Activated CD4-positive, alpha-beta T cell treated with anti-CD3 and anti-CD28 coated beads, Interleukin-2, amount 50 U/mL, for 48 hours (primary cell): Measurements from ENCODE around the gene TEDC2.
"Not testable (repeated sequence)": the region's sequence is repeated elsewhere in the genome, so short reads cannot be mapped to it uniquely, and the experiment has no call there.

Source experiments
- DNase-seq, 2 experiments: peaks; one replicate each; pipeline ENCODE4 v3.0.0-alpha.2; 2020

TEDC2 gene

DNA sequence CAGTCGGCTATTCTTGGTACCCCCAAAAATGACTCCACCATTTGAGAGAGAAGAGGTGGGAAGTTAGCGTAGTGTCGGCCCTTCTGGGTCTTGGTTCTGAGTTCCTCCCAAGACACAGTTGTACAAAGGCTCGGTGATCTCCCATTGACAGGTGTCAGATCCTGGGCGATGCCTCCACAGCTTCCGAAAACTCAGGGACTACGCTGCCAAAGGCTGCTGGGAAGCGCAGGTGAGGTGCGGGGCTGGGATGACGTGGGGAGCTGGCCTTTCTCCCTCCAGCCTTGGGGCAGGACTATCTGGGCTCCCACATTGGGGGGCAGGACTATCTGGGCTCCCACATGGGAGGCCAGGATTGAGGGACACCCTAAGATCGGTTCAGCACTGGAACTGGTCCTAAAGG lies 20.3 kb upstream of the TEDC2 start:
- DNase-seq: no peak

DNA sequence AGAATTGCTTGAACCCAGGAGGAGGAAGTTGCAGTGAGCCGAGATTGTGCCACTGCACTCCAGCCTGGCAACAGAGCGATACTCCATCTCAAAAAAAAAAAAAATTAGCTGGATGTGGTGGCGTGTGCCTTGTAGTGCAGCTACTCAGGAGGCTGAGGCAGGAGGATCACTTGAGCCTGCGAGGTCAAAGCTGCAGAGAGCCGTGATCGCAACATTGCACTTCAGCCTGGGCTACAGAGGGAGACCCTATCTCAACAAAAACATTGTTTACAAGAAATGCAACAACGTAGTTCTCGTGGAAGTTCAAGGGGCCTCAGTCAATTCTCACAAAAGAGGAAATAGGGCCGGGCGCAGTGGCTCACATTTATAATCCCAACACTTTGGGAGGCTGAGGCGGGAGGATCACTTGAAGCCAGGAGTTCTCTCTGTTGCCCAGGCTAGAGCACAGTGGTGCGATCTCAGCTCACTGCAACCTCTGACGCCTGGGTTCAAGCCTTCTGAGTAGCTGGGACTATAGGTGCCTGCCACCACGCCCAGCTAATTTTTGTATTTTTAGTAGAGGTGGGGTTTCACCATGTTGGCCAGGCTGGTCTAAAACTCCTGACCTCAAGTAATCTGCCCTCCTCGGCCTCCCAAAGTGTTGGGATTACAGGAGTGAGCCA lies 18.6 kb upstream of the TEDC2 start:
- not testable (repeated sequence) for DNase-seq

DNA sequence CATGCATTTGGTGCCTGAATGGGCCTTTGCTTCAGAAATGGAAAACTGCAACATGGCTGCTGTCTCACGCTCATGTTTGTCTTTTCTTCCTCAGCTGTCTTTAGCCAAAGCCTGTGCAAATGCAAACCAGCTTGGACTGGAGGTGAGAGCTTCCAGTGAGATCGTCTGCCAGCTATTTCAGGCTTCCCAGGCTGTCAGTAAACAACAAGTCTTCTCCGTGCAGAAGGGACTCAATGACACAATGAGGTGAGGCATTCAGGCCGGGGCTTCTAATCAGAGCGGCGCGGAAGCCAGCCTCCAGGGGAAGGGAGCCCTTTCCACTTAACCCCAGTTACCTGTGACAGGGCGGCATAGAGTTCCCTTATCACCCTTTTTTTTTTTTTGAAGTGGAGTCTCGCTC lies 16.4 kb upstream of the TEDC2 start:
- no peak for DNase-seq

DNA sequence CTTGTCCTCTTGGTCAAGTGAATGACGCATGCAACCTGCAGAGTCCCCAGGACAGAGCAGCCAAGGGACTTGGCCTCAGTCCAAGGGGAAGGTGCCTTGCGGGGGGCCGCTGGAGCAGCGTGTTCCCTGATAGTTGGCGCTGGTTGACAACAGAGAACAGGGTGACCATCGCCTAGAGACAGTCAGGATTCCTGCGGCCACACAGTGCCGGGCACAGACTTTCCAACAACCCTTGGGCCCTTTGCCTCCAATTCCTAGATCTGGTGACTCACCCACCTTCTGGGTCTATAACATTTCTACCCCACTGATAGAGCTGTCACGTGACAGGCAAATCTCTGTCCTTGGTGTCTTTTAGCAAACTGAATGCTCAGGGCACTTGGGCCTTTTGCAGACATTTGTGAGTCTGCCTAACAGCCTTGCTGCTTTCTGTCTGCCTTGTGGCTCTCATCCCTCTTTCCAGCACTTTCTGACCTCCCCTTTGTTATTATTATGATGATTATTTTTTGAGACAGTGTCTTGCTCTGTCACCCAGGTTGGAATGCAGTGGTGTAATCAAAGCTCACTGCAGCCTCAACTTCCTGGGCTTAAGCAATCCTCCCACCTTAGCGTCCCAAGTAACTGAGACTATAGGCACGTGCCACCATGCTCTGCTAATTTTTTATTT lies 11.9 kb upstream of the TEDC2 start:
- DNase-seq: no peak

DNA sequence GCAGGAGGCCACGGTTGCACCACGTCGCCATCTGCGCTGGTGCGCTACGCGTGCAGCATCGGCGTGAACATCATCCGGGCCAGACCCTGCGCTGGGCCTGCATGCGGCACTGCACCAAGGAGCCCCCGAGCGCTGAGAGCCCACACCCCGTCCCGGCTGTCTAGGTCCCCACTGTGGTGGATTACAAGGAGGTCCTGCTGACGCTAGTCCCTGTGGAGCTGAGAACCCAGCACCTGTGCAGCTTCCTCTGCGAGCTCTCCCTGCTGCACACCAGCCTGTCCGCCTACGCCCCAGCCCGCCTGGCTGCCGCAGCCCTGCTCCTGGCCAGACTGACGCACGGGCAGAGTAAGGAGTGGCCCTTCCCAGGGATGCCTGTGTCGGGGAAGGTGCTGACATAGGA lies 10.8 kb upstream of the TEDC2 start:
- no peak for DNase-seq

DNA sequence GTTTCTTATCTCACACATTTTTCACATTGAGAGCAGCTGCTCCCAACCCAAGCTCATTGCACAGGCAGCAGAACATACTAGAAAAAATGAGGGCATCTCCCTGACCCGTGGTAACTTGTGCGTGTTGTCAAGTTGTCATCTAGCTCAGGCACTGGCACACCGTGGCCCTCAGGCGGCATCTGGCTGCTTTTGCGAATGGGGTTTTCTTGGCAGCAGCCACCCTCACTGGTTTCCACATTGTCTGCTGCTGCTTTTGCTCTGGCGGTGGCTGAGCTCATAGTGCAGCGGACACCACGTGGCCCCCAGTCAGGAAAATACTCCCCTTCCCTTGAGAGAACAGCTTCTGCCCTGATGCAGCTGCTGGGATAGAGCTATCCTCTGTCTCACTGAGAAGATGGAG lies 9.4 kb upstream of the TEDC2 start:
- DNase-seq: no peak

DNA sequence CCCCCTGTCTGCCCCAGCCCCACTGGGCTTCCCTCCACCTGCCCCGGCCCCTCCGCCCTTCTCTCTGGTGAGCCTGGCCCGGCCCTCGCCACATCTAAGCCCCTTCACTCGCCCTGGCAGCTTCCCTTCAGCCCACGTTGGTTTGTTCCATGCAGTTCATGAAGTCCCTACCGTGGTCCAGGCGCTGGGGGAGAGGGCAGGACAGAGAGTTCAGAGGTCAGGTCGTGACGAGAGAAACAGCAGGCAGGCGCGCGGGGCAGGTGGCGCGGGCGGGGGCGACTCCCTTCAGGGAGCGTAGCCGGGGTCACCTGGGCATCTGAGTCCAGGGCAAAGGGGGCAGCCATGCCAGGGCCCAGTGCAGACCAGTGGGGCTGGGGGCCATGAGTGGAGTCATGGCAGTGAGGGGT lies 8.9 kb upstream of the TEDC2 start:
- no peak for DNase-seq

DNA sequence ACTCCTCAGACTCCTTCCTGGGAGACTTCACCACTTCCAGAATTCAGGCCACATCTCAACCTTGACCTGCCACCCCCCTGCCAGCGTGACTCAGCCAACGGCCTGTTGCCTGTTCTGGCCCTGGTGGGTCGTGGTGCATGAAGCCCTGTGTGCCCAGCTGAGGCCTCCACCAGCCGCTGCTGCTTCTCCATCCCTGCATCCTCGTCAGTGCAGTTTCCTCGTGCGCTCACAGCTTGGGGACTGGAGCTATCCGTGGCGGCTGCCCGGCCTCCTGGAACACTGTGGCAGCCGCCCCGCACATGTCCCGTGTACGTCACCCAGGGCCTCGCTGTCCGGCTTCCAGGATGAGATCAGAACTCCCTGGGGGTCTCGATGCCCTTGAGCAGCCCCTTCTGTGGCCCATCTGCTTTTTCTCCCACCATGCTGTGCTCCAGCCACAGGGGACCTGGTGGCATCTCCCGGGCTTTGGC lies 8.0 kb upstream of the TEDC2 start:
- DNase-seq: no peak

DNA sequence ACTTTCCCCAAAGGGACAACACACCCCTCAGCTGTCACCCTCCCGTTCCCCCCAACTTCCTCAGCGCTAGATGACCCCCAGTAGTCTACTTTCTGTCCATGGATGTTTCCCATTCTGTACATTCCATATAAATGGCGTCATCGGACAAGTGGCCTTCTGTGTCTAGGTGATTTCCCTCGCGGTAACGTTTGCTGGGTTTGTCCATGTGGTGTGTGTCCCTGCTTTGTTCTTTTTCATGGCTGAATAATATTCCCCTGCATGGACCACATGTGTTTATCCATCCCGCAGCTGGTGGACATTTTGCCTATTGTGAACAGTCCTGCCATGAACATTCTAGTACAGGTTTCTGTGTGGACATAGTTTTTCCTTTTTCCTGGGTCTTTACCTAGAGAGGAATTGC lies 7.3 kb upstream of the TEDC2 start:
- no peak for DNase-seq

DNA sequence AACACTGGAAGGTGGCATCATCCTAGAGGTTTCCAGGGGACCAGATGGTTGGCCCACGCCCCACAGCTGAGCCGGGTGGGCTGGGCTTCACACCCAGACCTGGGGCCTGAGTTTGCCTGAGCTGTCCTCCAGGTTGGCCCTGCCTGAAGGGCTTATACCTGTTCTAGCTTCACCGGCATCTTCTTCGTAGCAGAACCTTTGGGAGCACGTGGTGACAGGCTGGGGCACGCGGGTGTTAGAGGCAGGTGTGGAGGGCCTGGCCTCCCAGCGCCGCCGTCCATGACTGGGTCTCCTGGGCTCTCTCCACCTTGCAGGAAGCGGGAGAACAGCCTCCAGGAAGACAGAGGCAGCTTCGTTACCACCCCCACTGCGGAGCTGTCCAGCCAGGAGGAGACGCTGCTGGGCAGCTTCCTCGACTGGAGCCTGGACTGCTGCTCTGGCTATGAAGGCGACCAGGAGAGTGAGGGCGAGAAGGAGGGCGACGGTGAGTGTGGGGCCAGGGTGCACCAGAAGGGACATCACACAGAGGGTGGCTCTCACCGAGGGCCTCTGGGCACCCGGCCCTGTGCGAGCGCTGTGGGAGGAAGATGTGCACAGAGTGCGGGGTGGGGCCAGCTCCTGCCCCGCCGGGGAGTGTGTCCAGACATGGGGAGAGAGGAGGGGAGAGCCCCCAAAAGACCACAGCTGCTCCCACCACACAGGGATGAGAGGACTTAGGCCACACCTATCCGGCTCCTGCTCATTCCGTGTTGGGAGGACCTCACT lies 4.6 kb upstream of the TEDC2 start:
- no peak for DNase-seq

DNA sequence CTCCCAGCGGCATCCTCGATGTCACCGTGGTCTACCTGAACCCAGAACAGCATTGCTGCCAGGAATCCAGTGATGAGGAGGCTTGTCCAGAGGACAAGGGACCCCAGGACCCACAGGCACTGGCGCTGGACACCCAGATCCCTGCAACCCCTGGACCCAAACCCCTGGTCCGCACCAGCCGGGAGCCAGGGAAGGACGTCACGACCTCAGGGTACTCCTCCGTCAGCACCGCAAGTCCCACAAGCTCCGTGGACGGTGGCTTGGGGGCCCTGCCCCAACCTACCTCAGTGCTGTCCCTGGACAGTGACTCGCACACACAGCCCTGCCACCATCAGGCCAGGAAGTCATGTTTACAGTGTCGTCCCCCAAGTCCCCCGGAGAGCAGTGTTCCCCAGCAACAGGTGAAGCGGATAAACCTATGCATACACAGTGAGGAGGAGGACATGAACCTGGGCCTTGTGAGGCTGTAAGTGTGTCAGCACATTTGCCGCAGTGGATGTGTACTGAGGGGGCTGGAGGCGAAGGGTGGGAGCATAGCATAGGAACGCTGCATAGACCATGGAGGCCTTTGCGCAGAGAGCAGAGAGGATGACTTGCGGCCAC lies 3.3 kb upstream of the TEDC2 start:
- no peak for DNase-seq

DNA sequence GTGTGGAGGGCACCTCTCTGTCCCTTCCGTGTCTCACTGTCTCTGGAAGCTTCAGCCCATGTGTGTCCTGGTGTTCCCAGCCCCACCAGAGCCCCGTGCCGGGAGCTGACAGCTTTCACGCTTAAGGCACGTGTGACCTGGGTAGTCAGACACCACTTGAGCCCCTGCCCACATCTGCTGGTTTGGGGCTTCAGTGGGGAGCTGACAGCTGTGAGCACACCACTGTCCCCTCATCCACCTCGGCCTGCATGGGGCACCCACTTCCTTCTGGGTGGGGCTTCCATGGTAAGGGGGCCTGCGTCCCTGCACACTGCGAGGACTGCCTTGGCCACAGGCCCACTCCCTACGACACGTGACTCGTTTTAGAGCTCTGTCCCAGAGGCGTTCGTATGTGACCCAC lies 2.6 kb upstream of the TEDC2 start:
- no peak for DNase-seq

DNA sequence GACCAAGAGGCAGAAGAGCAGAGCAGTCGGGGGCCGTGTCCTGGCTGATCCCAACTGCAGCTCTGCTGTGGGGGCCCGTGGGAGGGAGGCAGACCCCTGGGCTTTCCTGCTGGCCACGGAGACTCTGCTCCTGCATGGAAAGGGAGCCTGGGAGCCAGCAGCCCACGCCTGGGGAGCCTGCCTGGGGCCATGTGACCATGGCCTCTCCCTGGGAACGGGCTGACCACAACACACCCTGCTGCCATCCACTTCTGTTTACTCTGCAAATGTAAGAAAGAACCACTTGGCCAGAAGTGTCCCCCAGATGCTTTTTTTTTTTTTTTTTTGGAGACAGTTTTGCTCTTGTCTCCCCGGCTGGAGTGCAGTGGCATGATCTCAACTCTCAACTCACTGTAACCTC lies 2.0 kb upstream of the TEDC2 start:
- no peak for DNase-seq

DNA sequence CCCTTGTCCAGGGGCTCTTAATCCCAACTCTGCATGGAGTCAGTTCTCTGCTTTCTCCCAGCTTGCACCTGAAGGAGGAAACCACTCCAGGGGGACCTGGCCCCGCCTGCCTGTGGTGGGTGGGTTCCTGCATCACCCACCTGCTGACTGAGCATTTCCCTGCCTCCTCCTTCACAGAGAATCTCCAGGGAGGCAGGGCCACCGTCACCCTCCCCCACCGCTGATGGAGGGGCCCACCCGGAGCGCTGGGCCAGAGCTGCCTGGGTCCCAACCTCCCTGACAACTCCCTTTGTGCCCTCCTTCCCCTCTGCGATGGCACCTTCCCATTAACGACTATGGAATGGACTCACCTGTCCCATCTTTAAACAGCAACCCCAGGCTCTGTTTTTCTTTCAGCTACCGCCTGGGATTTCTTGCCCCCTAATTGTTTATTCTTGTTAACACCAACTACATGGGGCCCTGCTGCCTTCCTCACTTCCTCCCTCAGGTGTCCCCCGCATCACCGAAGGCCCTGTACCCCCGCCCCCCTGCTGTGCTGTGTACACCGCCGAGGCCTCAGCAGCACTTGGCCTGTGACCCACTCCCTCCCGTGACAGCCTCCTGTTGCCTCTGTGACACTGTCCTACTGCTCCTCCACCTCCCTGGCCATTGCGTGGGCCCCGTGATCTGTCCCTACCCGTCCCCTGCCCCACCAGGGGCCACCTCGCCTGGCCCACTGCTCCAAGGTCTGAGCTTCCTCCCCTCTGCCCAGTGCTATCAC lies 842 bp upstream of the TEDC2 start:
- DNase-seq: no peak

DNA sequence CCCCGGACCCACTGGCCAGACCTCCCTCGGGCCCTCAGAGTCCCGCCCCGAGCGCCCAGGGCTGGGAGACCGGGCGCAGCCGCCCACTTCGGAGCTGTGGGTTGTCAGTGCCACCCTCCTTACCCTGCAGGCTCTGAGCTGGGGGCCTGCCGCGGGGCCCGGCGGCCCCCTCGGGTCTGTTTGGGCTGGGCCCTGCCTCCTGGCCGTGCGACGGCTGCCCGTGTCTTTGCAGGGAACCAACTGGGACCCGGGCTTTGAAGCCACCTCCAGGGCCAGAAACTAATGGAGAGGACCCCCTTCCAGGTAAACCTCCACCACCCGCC lies 443 bp downstream of the TEDC2 start:
- no peak for DNase-seq

DNA sequence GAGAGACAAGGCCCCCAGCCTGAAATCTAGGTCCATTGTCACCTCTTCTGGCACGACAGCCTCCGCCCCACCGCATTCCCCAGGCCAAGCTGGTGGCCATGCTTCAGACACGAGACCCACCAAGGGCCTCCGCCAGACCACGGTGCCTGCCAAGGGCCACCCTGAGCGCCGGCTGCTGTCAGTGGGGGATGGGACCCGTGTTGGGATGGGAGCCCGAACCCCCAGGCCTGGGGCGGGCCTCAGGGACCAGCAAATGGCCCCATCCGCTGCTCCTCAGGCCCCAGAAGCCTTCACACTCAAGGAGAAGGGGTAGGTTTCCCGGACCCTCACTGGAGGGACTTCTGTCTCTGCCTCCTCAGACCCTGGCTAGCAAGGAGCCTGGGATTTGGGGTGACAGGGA lies 1.0 kb downstream of the TEDC2 start:
- no peak for DNase-seq

DNA sequence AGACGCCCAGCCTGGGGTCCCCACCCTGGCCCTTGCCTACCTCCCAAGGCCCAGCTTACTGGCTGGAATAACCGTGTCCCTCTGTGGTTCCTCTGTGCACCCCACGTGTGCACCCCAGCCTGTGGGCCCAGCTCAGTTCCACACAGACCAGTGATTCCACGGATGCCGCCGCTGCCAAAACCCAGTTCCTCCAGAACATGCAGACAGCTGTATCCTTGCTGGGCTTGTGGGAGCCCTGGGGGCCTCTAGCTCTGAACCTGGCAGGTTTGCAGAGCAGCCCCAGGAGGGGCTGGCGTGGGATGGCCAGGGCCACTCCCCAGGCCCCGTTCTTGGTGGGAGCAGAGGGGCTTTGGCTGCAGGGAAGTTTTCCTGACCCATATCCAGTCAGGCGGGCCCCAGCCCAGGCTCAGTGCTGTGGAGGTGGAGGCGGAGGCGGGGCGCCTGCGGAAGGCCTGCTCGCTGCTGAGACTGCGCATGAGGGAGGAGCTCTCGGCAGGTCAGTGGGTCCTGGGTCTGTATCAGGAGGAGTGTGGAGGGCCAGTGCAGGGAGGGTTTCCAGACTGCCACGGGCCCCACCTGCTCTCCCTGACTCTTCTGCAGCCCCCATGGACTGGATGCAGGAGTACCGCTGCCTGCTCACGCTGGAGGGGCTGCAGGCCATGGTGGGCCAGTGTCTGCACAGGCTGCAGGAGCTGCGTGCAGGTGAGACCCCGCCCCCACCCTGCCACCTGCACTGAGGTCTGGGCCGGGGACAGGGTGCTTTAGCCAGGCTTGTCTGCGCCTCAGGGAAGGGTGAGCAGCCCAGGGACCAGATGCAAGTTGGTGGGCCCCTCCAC lies 2.3 kb downstream of the TEDC2 start:
- DNase-seq: no peak

DNA sequence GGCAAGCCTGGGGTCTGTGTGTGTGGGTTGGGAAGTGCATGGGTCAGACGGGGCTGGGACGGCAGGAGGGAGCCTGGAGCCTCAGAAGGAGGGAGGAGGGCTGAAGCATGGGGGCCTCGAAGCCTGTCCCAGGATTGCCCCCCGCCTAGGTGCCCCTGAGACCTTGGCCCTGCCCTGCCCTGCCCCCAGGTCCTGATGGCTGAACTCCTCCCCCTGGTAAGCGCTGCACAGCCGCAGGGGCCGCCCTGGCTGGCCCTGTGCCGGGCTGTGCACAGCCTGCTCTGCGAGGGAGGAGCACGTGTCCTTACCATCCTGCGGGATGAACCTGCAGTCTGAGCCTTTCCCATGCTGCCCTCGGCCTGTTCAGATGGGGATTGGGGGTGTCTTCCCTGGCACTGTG lies 4.4 kb downstream of the TEDC2 start:
- no peak for DNase-seq

DNA sequence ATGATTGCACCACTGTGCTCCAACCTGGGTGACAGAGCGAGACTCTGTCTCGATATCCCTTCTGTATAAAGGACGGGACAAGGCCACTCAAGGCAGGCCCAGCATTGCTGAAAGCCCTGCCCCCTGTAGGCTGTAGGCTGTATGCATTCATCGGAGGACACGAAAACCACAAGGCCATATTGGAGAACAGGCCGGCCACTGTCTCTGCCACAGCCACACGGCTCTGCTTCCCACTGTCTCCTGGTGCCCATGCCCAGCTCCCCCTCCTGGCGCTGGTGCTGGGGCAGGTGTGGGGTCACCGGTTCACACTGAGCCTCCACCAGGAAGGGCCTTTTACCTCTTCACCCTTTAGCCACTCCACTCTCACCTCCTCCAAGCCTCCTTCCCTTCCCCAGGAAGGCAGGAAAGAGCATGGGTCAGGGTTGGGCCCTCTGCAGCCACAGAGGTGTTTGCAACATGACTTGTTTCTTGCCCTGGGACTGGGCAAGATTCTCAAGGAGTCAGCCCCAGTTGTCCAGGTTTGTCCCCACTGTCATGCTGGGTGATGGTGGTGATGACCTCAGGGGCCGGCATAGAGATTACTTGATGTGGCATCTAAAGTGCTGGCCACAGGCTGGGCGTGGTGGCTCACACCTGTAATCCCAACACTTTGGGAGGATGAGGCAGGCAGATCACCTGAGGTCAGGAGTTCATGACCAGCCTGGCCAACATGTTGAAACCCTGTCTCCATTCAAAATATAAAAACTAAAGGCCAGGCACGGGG lies 5.9 kb downstream of the TEDC2 start:
- DNase-seq: no peak

DNA sequence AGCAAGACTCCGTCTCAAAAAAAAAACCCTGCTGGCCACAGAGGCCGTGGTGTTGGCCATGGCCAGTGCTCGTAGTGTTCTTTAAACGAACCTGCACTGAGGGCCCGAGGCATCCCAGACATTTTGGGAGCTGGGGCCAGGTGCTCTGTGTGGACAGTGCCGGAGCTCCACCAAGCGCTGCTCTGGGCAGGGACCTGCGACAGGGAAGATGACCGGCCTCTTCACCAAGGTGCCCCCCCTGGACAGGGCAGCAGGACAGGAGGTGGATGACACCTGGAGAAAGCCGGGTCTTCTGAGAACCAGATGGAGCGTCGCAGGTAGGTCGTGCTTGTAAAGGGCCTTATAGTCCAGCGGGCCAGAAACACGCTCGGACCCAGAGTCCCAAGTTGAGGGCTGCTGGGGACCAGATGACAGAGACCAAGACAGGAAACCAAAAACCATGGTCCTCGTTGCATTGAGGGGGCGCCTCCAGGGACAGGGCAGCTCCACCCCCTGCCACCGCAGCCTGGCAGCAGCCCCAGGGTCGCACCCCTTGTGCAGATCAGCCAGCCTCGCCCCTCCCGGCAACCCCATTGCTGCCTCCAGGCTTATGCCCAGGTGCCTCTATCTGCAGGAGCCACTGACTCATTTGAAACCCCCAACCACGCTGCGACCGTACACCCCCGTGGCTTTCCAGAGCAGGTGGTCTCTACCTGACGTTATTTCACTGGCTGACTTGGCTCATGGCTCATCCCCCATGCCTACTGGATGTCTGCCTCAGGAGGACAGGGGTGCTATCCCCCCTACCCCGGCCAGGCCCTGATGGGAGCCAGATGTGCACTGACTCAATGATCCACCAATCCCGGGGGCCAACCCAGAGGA lies 7.0 kb downstream of the TEDC2 start:
- no peak for DNase-seq
